NCI-H345 treated with DMSO at 0.1 percent for 48 hours (cell line): ENCODE results near the gene KCNH1.
A peak's percentile ranks its signal among the peaks of the same experiment; 100 is the strongest.

Source experiments
- DNase-seq: peaks from one replicate; lab custom pipeline; 2025; ENCODE audit not compliant: unreplicated experiment; lab: John Stamatoyannopoulos, UW

KCNH1 gene

DNA sequence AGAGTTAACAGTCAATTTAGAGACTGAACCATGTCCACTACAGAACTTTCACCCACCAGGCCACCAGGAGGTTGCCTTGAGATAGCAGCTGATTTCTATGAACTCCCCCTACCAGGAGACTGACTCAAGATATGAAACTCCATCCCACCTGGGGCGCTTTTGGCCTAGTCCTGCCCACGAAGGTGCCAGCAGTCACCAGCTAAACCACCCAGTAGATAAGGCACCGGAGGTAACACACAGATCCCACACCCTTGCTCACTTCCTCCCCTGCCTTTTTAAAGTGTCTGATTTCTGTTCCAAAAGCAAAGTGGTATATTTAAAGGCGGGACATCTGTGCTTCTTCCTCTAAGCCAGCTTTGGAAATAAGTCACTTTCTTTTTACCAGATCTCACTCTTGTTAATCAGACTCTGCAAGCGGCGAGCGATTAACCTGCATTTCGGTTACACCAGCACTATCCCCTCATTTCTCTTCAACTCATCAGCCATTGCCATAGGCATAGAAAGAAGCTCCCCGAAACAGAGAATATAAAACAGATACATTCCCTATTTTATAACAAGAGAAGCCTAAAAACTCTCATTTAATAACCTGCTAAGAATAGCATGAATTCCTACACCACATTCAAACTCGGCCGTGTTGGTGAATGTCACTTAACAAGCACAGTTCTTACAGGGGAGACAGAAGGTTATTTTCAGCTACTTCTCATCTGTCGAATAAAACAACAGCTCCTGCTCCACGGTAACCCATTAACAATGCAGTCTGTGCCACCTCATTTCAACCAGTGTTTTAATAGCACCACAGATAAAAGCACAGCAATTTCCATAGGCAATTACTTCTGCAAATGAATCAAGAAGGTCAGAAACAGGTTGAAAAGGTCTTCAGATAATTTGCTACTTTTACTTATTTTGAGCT, 318.1 kb downstream of the KCNH1 start:
- no peak for DNase-seq

DNA sequence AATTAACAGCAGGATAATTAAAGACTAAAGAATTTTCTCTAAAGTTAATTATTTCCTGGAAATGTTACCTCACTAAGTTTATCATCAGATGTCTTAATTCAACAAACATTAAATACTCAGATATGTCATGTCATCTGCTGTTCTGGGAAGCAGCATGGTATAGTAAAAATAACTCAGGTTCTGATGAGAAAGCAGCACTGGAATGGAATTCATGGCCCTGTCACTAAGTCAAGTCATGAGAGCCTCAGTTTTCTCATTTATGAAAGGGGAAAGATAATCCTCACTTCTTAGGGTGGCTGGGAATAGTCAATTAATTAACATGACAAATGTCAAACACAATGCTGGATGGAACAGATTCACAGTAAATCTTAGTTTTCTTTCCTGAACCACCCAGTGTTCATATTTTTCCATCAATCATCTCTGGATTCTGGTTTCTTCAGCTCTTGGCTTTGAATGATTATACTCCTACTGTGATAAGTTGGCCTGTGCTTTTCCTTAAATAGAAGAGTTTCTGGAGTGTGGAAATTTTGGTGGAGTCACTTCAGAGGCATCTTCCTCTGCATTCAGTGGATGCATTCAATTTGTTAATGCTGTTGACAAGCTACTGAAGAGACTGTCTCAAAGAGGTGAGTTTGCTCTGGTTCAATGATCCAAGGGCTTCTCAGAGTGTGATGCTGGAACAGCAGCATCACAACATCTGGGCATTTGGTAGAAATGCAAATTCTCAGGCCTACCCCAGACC, 319.4 kb downstream of the KCNH1 start:
- no peak for DNase-seq

DNA sequence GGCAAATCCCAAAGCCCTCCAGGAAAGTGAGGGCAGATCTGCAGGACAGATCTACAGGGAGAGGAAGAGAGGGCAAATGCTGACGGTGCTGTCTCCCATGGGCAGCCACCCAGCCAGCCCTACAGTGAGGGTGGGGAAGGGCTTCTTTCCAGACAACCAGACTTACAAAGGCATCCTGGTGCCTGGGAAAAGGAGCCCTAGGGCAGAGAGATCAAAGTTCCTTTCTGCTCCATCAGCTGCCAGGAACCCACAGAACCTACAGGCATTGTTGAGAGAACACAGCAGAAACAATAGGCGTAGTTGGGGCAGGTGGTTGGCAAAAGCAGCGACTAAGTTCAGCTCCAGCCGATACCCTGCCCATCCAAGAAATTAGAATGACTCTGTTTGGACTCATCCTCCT, 332.4 kb downstream of the KCNH1 start:
- no peak for DNase-seq

DNA sequence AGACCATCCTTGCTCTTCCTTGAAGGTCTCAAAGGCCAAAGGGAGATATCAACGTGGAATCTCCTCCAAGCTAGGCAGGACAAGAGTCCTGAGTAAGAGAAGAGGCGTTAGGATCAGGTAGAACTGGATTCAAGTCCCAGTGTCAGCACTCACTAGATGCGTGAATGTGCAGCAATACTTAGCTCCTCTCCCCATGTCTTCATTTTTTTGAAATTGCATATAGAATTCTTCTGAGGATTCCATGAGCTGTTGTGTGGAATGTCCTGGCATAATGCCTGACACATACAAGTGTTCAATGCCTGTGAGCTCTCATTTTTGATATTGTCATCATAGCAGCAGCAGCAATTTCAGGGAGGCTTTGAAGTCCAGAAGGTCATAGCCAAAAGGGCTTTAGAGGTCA, 333.2 kb downstream of the KCNH1 start:
- DNase-seq = no peak

DNA sequence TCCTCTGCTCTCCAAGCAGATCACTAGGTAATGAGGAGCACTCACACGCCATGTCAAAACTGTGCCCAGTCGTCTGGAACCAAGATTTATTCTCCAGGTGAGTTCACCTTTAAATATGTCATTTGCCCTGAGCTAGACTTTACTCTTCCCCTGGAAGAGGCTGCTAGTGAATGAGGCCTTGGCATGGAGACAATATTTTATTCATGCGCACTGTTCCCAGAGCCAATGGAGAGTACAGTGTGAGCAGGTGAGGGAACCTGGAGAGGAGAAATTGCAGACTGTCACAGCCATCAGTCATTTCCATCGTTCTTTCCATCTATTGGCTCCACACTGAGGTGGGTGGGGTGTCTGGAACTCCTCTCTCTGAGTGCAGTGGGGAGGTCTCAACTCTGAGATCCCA, 333.6 kb downstream of the KCNH1 start:
- peak; percentile 42 for DNase-seq

DNA sequence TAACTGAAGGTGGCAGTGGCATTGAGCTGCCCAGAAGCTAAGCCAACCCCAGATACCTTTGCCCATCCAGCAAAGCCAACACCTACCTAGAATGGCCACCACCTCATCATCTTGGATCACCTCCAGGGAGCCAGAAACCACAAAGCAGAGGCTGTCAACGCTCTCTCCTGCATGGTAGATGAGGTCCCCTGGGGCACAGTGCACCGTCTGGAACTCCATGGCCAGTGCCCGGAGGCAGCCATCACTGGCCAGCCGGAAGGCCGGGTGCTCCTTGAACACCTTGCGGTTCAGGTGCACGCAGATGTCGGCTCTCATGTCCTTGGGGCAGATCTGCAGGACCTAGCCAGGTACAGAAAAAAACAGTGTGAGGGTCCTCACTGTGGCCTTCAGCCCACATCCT, 336.5 kb downstream of the KCNH1 start:
- DNase-seq = no peak

DNA sequence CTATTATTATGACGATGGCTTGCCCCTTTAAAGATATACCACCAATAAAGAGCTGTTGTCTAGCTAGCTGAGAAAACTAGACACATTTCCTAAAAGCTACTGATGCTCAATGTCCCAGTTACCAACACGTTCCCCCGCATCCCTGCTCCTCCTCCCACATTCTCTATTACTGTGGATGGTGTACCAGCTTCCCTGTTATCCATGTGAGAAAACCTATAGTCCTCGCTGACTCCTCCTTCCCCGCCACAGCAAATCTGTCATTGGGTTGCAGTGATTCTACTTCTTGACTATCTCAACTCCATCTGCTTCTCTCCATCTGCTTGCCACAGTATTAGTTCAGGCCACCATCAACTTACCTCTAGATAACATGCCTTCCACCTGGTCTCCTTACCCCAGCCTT, 337.5 kb downstream of the KCNH1 start:
- DNase-seq = no peak

DNA sequence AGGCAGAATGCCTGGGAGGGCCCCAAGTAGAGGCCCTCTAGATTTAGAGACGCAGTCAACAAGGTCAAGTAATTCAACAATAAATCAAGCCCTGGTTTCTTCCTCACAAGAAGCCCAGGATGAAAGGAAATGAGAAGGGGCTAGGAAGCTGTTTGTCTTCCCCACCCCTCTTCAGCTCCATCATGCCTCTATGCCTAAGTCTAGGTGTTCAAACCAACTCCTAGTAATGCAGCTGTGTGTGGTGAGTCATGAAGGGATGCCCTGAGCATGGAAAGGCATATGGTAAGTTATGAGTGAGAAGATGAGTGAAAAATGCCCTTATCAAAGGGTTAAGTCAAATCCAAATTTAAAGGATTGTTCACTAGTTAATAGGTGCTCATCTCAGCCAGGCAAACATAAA, 339.5 kb downstream of the KCNH1 start:
- no peak for DNase-seq

DNA sequence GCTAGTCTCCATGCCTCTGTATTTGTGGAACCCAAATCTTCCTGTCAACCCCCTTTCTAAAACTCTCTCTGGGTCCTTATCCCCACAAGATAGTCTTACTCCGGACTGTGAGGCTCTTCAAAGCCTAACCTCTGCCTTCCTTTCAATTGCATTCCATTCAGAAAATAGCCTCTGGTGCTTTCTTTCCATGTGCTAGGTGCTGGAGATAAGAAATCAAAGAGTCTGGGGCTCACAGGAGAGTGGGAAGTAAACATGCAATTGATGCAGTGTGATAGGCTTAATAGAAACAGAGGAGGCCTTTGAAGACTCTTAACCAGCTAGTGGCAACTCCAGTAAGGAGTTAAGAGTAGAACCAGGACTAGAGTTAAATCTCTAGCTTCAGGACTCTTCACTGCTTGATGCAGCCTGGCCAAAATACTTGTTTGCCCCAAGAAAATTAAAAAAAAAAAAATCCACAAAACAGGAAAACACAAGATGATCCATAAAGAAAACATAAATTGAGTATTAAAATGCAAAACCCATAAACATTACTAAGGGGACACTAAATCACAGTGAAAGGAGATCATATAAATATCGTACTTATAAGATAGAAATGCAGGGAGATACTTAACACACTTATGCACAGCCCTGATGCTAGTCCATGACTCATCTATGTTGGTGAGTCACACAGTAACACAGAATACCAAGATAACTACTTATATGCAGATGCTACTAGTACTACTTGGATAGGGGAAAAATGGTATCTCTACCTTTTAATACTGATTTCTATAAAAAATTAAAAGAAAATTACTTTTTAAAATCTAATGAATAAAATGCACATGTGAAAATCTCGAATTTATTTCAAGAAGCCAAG, 341.5 kb downstream of the KCNH1 start:
- no peak for DNase-seq

DNA sequence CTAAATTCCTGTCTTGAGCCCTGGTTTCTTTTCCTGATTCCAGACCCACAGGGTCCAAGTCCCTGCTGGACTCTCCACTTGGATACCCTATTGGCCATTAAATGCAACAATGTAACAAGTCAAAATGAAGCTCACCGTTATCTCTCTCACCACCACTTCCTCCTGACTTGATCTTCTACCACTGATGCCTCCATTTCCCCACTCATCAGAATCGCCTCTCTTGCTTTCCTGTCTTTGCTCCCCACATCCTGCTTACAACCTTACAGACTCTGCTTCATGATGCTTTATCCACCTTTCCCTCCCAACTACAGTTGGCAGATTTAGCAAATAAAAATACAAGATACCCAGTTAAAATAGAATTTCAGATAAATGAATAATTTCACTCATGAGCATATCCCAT, 343.8 kb downstream of the KCNH1 start:
- no peak for DNase-seq

DNA sequence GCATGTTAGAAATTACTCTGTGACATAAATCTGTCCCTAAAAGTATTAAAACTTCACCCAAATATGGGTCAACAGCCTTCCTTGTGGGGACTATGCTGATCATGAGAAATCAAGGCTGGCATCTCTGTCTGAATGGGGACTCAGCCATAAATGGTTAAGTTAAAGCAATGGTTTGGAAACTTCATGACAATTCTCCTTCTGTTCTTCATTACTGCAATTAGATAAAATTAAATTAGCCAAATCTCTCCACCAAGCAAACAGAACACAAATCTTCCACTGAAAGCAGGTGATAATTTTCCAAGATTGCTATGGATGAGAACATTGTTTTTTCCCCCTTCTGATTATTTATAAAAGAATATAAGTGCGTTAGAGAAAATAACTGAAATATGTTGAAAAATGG, 346.1 kb downstream of the KCNH1 start:
- no peak for DNase-seq

DNA sequence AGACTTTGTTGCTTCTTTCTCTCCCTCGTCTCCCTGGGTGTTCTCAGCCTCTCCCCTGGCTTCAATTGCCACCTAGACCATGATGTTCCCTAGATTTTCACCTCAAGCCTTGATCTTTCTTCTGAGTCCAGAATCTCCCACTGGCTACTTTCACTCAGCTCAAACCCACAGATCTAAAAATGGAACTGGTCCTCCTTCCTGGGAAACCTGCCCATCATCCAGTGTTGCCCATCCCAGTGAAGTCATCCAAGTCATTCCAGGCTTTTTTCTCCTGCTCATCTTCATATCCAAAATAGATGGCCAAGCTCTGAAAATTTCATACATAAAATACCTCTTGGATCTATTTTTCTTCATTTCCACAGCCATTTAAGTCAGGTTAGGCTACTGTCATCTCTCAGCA, 347.4 kb downstream of the KCNH1 start:
- no peak for DNase-seq

DNA sequence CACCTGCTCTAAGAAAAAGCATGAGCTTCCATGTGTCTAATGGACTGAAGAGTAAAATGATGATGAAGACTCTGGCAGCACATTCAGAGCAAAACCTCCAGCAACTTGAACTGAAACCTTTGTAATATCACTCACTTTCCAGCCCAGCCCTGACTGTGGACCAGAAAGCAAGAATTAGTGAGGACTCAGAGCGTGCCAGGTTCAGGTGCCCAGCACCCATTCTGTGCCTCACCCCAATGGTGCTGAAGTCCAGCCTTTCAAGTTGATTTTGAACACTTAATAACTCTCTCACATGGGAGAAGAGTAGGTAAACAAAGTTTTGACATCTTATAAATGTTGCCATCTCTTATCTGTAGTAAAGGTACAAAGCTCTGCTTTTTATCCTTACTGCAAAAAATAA, 350.0 kb downstream of the KCNH1 start:
- no peak for DNase-seq

DNA sequence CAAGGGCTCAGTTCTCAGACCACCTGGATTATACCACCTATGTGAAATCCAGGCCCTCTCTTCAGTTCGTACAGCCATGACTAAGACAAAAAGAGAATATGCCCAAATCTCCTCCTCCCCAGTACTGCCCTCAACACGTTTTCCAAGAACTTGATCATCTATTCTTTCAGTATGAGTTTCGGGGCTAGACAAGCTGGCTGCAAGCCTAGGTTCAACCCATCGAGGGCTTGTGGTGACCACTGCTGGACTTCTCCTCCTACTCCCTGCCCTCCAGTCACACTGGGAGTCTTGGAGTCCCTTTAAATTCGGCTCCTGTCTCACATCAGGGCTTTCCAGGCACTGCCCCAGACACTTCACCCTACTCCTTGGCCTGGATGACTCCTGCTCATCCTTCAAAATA, 352.3 kb downstream of the KCNH1 start:
- no peak for DNase-seq

DNA sequence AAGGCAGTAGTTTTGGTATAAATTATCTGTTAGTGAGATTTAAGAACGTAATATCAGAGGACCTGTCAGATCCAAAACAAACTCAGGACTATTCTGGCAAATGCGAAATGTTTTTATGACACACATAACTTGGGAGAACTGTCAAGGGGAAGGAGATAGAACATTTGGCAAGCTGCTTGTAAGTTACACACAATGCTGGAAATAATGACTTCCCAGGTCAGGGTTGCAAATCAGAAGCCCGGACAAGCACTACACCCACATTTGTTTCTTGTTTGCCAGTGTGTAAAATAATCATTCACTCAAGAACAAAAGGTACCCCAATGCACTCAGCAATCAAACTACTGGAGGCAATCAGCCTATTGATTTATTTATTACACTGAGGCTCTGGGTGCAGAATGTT, 354.7 kb downstream of the KCNH1 start:
- DNase-seq = no peak

DNA sequence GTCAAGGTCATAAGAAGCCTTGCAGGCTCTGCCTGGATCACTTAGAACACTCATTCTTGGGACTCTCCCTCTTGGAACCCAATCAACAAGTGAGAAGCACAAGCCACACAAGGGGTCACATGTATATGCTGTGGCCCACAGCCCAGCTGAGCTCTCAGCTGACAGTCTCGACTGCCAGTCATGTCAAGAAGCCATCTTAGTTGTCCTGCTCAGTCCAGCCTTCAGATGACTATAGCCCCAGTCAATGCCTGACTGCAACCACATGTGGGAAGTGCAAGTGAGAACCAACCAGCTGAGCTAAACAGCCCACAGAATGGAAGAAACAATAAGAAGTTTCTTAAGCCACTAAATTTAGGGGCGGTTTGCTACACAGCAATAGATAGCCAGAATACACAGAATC, 356.0 kb downstream of the KCNH1 start:
- no peak for DNase-seq

DNA sequence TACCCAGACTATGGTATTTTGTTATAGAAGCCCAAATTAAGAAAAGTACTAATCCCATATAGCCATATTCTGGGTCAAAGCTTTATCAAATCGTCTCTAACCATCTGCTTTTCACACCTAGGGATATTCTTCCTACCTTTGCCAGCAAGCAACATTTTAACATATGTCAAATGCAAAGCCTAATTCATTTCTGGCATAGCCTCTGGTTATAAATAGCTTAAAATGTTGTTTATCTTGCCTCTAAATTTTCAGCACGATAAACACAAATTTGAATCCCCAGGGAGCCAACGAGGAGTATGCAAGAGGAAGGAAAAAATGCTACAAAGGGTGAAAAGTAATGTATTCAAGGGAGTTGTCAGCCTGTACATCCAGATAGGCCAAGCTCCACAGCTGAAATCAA, 357.2 kb downstream of the KCNH1 start:
- no peak for DNase-seq

DNA sequence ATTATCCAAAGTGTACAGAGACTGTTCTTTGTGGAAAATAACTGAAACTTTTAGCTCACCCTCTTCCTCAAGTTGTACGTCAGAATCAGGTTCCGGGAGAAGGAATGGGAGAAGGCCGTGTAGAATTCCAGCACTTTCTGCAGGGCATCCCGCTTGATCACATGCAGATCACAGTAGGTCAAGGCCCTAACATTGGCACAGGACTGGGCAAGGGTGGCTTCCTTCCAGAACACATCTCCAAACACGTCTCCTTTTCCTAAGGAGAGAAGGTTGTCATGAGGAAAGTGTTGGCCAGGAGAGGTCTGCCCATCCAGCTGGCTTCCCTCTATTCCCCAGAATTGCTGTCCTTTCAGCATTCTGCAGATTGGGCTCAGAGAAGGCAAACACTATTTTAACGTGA, 358.7 kb downstream of the KCNH1 start:
- DNase-seq = no peak

DNA sequence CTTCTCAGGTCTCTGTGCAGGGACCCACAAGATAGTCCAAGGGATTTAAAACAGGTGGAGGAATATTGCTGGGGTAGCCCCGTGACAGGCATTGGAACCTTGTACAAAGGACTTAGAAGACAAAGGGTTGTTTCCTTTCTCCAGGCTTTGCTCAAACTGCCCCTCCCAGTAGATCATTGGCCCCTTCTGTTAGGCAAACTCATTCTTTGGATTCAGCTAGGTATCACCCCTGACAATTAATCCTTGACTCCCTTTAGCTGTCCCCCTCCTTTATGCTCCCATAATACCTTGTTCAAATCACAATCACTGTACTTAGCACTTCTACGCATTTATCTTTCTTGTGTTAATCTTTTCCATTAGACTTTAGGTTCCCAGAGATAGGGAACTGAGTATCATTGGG, 360.5 kb downstream of the KCNH1 start:
- no peak for DNase-seq

DNA sequence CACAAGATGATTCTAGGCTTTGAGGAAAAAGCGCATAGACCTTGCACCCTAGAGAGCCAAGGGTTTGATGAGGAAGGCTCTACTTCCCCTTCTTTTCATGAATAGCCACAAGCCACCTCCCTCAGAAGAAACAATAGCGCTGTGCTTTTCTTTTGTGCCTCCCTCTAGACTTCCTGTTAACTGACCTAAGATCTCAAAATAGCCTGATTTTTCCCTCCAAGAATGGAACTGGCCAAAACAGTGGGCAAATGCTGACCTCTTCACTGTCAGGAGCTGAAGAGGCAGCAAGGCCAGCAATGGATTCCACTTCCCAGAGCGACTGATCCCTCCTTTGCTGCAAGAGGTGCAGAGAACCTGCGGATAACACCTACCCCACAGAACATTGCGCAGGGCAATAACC, 362.8 kb downstream of the KCNH1 start:
- no peak for DNase-seq

DNA sequence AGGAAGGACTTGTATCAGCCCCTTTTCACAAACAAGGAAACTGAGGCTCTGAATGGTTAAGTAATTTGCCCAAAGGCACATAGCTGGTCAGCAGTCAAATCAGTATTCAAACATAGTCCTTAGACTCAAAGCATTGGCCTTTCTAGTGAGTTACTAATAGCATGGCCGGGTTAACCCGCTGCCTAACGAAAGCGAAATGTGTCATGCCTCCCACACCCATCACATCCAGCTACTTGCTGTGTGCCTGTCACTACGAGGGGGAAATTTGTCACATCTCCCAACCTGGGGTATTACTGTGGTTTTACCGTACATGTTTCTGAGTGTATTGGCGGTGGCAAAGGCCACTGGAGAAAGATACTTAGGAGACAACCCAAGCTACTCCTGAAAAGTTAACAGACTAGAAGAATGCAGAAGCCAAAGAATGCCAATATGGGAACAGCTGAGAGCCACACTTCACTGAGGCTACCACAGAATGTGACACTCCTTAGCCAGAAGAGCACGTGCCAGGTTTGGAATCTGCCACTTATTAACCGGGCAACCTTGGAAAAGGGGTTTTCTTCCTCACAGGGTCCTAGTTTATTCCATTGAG, 363.5 kb downstream of the KCNH1 start:
- no peak for DNase-seq
